Uterus (tissue), 2 donors: ENCODE results near the gene CA10.

Experiments
- CTCF ChIP-seq, 4 experiments: fragments of 200-600 bp in 2 of 4; fragments of 450-650 bp in 2 of 4; sonication (generic) in 2 of 4; IDR thresholded peaks; one replicate each; pipeline ENCODE4 v1.5.1; 2016 to 2019; ENCODE audit warnings: antibody characterized with exemption in 4 of 4, mild to moderate bottlenecking in 2 of 4, moderate library complexity in 1 of 4
- POLR2A ChIP-seq, 2 donors: fragments of 450-650 bp; IDR thresholded peaks; one replicate each; pipeline ENCODE4 v1.6.1; 2016; ENCODE audit warnings: antibody characterized with exemption in 2 of 2, mild to moderate bottlenecking in 1 of 2, moderate library complexity in 1 of 2

GRCh38 chr17:52027081-52027480 is 131.4 kb downstream of the CA10 start:
- TF ChIP-seq POLR2A (IDR thresholded peaks at IDR 0.05): no peak
- TF ChIP-seq CTCF (IDR thresholded peaks at IDR 0.05): no peak
